CD8-positive, alpha-beta memory T cell (primary cell): ENCODE data around the gene NACAD. TPM values are rescaled to one million over a fixed set of nuclear protein-coding genes. Genes with fewer than 3 reads are reported as not detected.
A peak's percentile ranks its signal among the peaks of the same experiment; 100 is the strongest.

Source experiments
- CTCF ChIA-PET: fragments of 350-600 bp; sonication (Branson Sonifier 250); formaldehyde crosslinking; loops from one replicate; lab custom pipeline; 2021; ENCODE audit warnings: antibody characterized with exemption; lab: Charles Lee
- POLR2A ChIA-PET: fragments of 350-600 bp; sonication (Branson Sonifier 250); formaldehyde crosslinking; loops from one replicate; lab custom pipeline; 2021; ENCODE audit warnings: antibody characterized with exemption; lab: Charles Lee
- DNase-seq, 5 donors: peaks; one replicate each; pipeline versions ENCODE4 v3.0.0 to v3.0.0-alpha.2; 2020 to 2022; ENCODE audit warnings: mixed read lengths in 1 of 5
- H3K27ac ChIP-seq: one replicate; pipeline ENCODE4 v1.7.0; 2013; ENCODE audit warnings: low read depth, mild to moderate bottlenecking, low read length, moderate library complexity
- H3K27me3 ChIP-seq: 2 replicates; pipeline ENCODE4 v1.7.0; 2013; ENCODE audit warnings: low read length, mild to moderate bottlenecking; ENCODE audit not compliant: insufficient read depth, poor library complexity, severe bottlenecking
- H3K36me3 ChIP-seq: 2 replicates; pipeline ENCODE4 v1.7.0; 2013; ENCODE audit warnings: mild to moderate bottlenecking, low read length, moderate library complexity; ENCODE audit not compliant: insufficient read depth
- H3K4me1 ChIP-seq: 2 replicates; pipeline ENCODE4 v1.7.0; 2013; ENCODE audit warnings: mild to moderate bottlenecking, low read length, moderate library complexity; ENCODE audit not compliant: insufficient read depth
- H3K4me3 ChIP-seq: 2 replicates; pipeline ENCODE4 v1.7.0; 2013; ENCODE audit warnings: mild to moderate bottlenecking, low read length
- H3K9me3 ChIP-seq: 2 replicates; pipeline ENCODE4 v1.7.0; 2013; ENCODE audit warnings: mild to moderate bottlenecking, low read length
- H3K27ac Mint-ChIP-seq, 8 donors: one replicate each; pipeline ENCODE4 v1.8.0; 2020 to 2021; ENCODE audit warnings: mixed read lengths in 8 of 8, mild to moderate bottlenecking in 6 of 8, inconsistent platforms in 3 of 8, moderate library complexity in 3 of 8
- H3K27me3 Mint-ChIP-seq, 2 donors: one replicate each; pipeline ENCODE4 v1.8.0; 2020 to 2021; ENCODE audit warnings: mixed read lengths in 2 of 2, mild to moderate bottlenecking in 1 of 2, moderate library complexity in 1 of 2
- H3K36me3 Mint-ChIP-seq, 3 donors: one replicate each; pipeline ENCODE4 v1.8.0; 2020 to 2021; ENCODE audit warnings: mixed read lengths in 3 of 3, inconsistent platforms in 1 of 3, mild to moderate bottlenecking in 1 of 3
- H3K4me1 Mint-ChIP-seq, 3 donors: one replicate each; pipeline ENCODE4 v1.8.0; 2020 to 2021; ENCODE audit warnings: mixed read lengths in 3 of 3, inconsistent platforms in 1 of 3, mild to moderate bottlenecking in 1 of 3
- H3K4me3 Mint-ChIP-seq, 7 donors: one replicate each; pipeline ENCODE4 v1.8.0; 2020 to 2021; ENCODE audit warnings: mixed read lengths in 7 of 7, mild to moderate bottlenecking in 6 of 7, moderate library complexity in 4 of 7, inconsistent platforms in 2 of 7
- H3K9me3 Mint-ChIP-seq, 5 donors: one replicate each; pipeline ENCODE4 v1.8.0; 2020 to 2022; ENCODE audit warnings: mixed read lengths in 5 of 5, mild to moderate bottlenecking in 3 of 5, moderate library complexity in 2 of 5, inconsistent platforms in 1 of 5
- polyA plus RNA-seq: library from polyadenylated mRNA; unstranded; fragments of 300-500 nt; fragmentation: Illumina TruSeq; gene quantifications from one replicate; pipeline ENCODE4 v1.2.3, GENCODE V29; 2021
- total RNA-seq, 2 experiments: library from RNA; stranded (reverse); gene quantifications; one replicate each; pipeline ENCODE4 v1.2.3, GENCODE V29; 2021

Gene NACAD
- total and polyA plus RNA-seq, 3 experiments from 2014 or later: 0.31 to 1.3 (median 0.82) TPM

DNA sequence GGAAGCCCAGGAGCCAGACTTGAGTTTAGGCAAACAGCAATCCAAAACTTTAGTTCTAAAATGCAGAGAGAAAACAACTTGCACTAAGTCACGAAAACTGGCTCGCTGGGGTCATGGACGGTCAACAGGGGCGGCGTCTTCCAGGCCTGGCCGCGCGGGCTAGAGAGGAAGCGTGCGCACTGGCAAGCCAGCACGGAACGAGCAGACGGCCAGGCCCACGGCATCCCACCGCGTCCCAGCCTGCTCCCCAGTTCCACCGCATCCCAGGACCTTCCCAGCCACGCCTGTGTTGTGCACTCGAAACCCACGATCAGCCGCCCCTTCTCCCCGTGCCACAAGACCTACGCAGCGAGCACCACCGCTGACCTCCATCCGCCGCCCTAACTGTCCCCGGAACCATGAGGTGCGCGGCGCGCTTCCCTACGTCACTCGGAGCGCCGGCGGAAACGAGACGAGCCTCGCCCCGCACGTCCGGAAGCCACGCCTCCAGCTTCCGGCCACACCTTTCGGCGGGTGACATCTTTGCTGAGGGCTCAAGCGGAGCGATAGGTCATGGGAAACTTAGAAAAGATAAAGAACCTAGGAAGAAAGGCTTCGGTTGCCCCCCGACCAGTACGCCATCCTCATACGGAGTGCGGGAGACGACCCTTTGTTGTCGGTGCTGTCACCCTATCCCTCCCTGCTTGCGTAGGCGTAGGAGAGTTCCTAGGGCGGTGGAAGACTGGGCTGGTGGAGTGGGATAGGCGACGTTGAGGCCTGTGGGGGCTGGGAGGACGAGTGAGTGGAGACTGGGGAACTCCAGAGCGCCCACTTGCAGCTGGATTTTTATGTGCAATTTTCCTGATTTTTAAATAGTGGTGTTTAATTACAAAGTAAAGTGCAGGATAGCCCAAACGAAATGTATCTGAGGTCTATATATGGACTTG, 22.8 kb upstream of the NACAD start, which contains the start of gene TBRG4:
Gene TBRG4, minus strand, starts transcription at position 400 of the 926 bp plus-strand sequence. CDS start 2,460 bp downstream, outside the sequence.
- H3K36me3 Mint-ChIP-seq: peaks cover 0 to 42% (median 6%) of the 10 kb centered on the region in 3 donors
- H3K4me3 Mint-ChIP-seq: peak within 1 kb of the TSS; percentile 93 to 98 (median 95)
- Histone ChIP-seq H3K27me3 (no peaks in the 10 kb centered on the region), H3K4me1 (peaks cover 52% of the 10 kb centered on the region), H3K27ac (peak within 1 kb of the TSS; percentile 95), H3K36me3 (peaks cover 28% of the 10 kb centered on the region), H3K4me3 (peak within 1 kb of the TSS; percentile 87), H3K9me3 (no peaks in the 10 kb centered on the region)
- peak within 1 kb of the TSS; percentile 95 to 100 (median 98) for H3K27ac Mint-ChIP-seq
- H3K4me1 Mint-ChIP-seq: peaks cover 44 to 56% (median 48%) of the 10 kb centered on the region in 3 donors
- peak; percentile 89 to 95 (median 92) for DNase-seq
- CTCF ChIA-PET: interaction anchor here (1.0 to 3.6 kb wide), 4 partner anchors 24 to 230 kb away, joined by 3 to 14 read pairs (median 8); no protein-coding TSS in a partner anchor
- H3K27me3 Mint-ChIP-seq: peaks cover 6 to 8% of the 10 kb centered on the region in 2 donors
- no peaks in the 10 kb centered on the region for H3K9me3 Mint-ChIP-seq
- POLR2A ChIA-PET: interaction anchor here (0.7 to 1.7 kb wide), 14 partner anchors 11 to 263 kb away, joined by 3 to 11 read pairs (median 4); partner anchors contain the start of genes H2AZ2 and PURB

DNA sequence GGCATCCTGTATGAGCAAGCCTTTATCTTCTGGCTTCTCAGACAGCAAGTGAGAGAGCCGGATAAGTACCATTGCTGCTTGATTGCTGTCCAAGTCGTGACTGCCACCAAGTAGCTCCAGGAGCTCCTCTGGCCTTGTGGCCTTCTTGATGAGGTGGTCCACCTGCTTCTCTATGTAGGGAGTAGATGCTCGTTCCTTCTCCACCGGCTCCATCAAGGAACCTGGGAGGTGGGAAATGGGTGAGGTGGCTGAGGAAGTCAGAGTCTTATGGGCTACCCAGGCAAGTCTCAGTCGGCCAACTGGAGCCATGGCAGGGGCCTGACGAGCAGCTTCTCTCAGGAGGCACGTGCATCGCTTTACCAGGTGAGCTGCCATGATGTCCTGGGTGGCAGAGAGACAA, 20.1 kb upstream of the NACAD start:
- Histone ChIP-seq H3K9me3 (no peaks in the 10 kb centered on the region), H3K27me3 (no peaks in the 10 kb centered on the region), H3K27ac (no peak overlapping the region), H3K36me3 (peaks cover 54% of the 10 kb centered on the region), H3K4me1 (peaks cover 54% of the 10 kb centered on the region), H3K4me3 (no peak overlapping the region)
- POLR2A ChIA-PET: no interaction called here
- H3K27ac Mint-ChIP-seq: peak overlapping the region; percentile 7 to 95 (median 82)
- DNase-seq: no peak
- H3K27me3 Mint-ChIP-seq: peaks cover 0 to 3% of the 10 kb centered on the region in 2 donors
- H3K36me3 Mint-ChIP-seq: peaks cover 0 to 69% (median 6%) of the 10 kb centered on the region in 3 donors
- H3K4me3 Mint-ChIP-seq: peak overlapping the region in 2 of 7 donors; percentile 25 to 28
- peaks cover 48 to 65% (median 49%) of the 10 kb centered on the region in 3 donors for H3K4me1 Mint-ChIP-seq
- CTCF ChIA-PET: no interaction called here
- H3K9me3 Mint-ChIP-seq: no peaks in the 10 kb centered on the region

DNA sequence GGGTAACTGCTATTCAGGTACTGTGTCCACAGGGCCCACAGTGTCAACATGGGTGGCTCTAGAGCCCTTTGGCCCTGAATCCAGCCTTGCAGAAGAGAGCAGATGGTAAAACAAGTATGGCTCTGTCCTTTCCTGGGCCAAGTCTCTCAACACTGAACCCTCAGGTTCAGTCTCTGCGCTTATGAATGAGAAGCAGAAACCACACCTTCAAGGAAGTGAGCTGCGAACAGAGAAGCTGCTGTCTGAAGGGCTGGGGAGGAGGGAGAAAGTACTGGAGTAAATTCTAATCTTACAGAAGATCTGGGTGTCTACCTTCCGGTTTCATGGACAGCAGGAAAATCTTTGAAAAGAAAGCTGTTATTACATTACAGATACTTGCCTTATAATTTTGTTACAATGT, 18.6 kb upstream of the NACAD start:
- H3K4me1 ChIP-seq: peaks cover 50% of the 10 kb centered on the region
- ChIA-PET CTCF (interaction anchor here (1.0 kb wide), 1 partner anchor 134 kb away, joined by 3 read pairs; no protein-coding TSS in a partner anchor), POLR2A (interaction anchor here (0.5 to 1.0 kb wide), 2 partner anchors 111 to 232 kb away, joined by 3 read pairs; no protein-coding TSS in a partner anchor)
- Mint-ChIP-seq H3K4me3 (peak overlapping the region in 5 of 7 donors; percentile 30 to 57 (median 42)), H3K4me1 (peaks cover 41 to 64% (median 45%) of the 10 kb centered on the region in 3 donors), H3K9me3 (no peaks in the 10 kb centered on the region), H3K27me3 (peaks cover 0 to 3% of the 10 kb centered on the region in 2 donors), H3K27ac (peak overlapping the region in 5 of 8 donors; percentile 10 to 73 (median 59)), H3K36me3 (peaks cover 0 to 84% (median 10%) of the 10 kb centered on the region in 3 donors)
- H3K9me3 ChIP-seq: no peaks in the 10 kb centered on the region
- H3K27me3 ChIP-seq: no peaks in the 10 kb centered on the region
- no peak overlapping the region for H3K4me3 ChIP-seq
- peaks cover 69% of the 10 kb centered on the region for H3K36me3 ChIP-seq
- DNase-seq: no peak
- no peak overlapping the region for H3K27ac ChIP-seq

DNA sequence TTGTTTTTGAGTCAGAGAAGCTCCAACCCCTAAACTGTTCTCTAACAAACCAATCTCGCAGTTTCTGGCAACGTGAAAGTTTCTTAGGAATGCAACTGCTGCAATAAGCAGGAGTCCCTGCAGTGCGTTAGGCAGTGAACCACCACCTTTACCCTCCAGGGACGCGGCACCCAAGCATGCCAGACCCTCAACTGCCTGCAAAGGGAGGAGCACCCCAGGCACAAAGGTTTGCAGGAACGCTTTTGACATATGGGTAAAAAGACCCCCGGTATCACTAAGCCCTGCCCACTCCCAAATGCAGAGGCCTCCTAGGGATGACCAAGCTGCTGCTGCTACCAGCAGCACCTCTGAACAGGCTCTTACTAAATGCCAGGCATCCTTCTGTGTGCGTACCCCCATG, 18.1 kb upstream of the NACAD start:
- Histone ChIP-seq H3K9me3 (no peaks in the 10 kb centered on the region), H3K4me3 (no peak overlapping the region), H3K27ac (no peak overlapping the region), H3K27me3 (no peaks in the 10 kb centered on the region), H3K36me3 (peaks cover 74% of the 10 kb centered on the region), H3K4me1 (peaks cover 44% of the 10 kb centered on the region)
- Mint-ChIP-seq H3K9me3 (no peaks in the 10 kb centered on the region), H3K4me3 (peak overlapping the region in 1 of 7 donors; percentile 42), H3K36me3 (peaks cover 0 to 88% (median 10%) of the 10 kb centered on the region in 3 donors), H3K27ac (peak overlapping the region in 3 of 8 donors; percentile 6 to 66 (median 28)), H3K27me3 (peaks cover 0 to 3% of the 10 kb centered on the region in 2 donors), H3K4me1 (peaks cover 38 to 58% (median 42%) of the 10 kb centered on the region in 3 donors)
- CTCF ChIA-PET: interaction anchor here (1.0 kb wide), 1 partner anchor 133 kb away, joined by 3 read pairs; no protein-coding TSS in a partner anchor
- no peak for DNase-seq
- POLR2A ChIA-PET: interaction anchor here (0.5 to 1.0 kb wide), 2 partner anchors 110 to 231 kb away, joined by 3 read pairs; no protein-coding TSS in a partner anchor

DNA sequence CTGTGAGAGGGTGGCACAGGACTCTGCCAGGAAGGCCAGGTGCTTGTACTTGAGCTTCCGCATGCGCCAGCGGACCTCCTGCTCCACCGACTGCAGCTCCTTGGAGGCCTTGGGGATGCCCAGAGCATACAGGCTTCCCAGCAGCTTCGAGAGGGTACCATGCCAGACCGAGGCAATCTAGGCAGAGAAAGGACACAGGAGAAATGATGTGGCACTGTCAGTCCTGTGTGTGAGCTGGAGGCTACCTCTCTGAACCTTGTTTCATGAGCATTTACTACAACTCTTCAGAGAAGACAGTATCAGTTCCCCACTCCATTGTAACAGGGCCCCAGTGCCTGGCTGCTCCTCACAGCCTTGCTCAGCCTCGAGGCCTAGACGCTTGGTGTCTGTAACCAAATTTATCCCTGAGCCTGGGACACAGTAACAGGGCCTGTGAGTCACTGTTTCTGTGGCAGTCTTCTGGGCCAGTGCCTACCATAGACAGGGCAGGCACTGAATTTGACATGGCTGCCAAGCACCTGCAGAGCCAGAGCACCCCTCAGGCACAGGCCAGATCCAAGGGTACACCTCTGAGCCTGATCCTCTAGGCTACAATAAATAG, 16.9 kb upstream of the NACAD start:
- H3K4me3 ChIP-seq: no peak overlapping the region
- Mint-ChIP-seq H3K4me1 (peaks cover 27 to 51% (median 35%) of the 10 kb centered on the region in 3 donors), H3K9me3 (no peaks in the 10 kb centered on the region), H3K36me3 (peaks cover 0 to 88% (median 10%) of the 10 kb centered on the region in 3 donors), H3K4me3 (no peak overlapping the region), H3K27me3 (no peaks in the 10 kb centered on the region), H3K27ac (peak overlapping the region in 2 of 8 donors; percentile 29 to 41)
- no peak for DNase-seq
- H3K4me1 ChIP-seq: peaks cover 42% of the 10 kb centered on the region
- H3K9me3 ChIP-seq: no peaks in the 10 kb centered on the region
- H3K36me3 ChIP-seq: peaks cover 86% of the 10 kb centered on the region
- no peaks in the 10 kb centered on the region for H3K27me3 ChIP-seq
- H3K27ac ChIP-seq: no peak overlapping the region
- ChIA-PET CTCF (interaction anchor here (1.4 kb wide), 1 partner anchor 76 kb away, joined by 3 read pairs; no protein-coding TSS in a partner anchor), POLR2A (no interaction called here)

DNA sequence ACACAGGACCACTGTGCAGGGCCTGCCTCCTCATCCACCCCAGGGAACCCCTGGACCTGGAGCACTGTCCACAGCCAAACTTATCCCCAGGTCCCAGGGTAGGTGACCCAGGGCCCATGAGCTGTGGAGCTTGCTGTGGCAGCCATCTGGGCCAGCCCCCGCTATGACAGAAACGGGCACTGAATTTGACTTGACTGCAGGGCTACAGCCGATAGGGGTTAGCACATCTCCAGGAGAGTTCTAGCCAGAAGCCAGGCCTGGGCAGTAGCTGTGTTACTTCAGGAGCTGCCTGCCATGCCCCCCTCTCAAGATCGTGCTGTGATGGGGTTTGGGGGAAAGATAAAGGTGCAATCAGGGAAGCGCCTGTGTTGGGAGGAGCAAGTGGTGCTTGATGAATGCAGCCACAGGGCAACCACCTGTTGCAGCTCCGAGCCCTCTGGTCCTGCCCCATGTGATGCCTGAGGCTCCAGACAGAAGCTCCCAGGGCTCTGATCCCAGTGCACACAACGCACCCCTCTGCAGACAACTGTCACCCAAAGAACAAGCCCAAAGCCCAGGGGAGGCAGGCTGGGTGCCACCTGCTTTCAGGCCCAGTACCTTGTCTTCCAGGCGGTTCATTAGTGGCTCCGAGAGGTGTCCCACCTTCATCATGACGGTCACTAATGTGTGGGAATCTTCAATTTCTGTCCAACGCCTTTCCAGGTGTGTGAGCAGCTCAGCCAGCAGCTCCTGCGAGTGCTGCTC, 16.2 kb upstream of the NACAD start:
- no peak overlapping the region for H3K4me3 Mint-ChIP-seq
- no peaks in the 10 kb centered on the region for H3K27me3 ChIP-seq
- peaks cover 0 to 92% (median 10%) of the 10 kb centered on the region in 3 donors for H3K36me3 Mint-ChIP-seq
- no peak overlapping the region for H3K27ac Mint-ChIP-seq
- POLR2A ChIA-PET: interaction anchor here (0.5 kb wide), 1 partner anchor 617 kb away, joined by 4 read pairs; no protein-coding TSS in a partner anchor
- no peak for DNase-seq
- H3K4me1 Mint-ChIP-seq: peaks cover 20 to 45% (median 28%) of the 10 kb centered on the region in 3 donors
- H3K27me3 Mint-ChIP-seq: no peaks in the 10 kb centered on the region
- peaks cover 36% of the 10 kb centered on the region for H3K4me1 ChIP-seq
- no peaks in the 10 kb centered on the region for H3K9me3 Mint-ChIP-seq
- no peaks in the 10 kb centered on the region for H3K9me3 ChIP-seq
- CTCF ChIA-PET: interaction anchor here (1.0 to 1.4 kb wide), 2 partner anchors 30 to 76 kb away, joined by 3 to 5 read pairs; no protein-coding TSS in a partner anchor
- no peak overlapping the region for H3K27ac ChIP-seq
- no peak overlapping the region for H3K4me3 ChIP-seq
- peaks cover 92% of the 10 kb centered on the region for H3K36me3 ChIP-seq
